Measurements from ENCODE around the gene EFHC1.
"Not testable (repeated sequence)": the region's sequence is repeated elsewhere in the genome, so short reads cannot be mapped to it uniquely, and the experiment has no call there.

EFHC1 gene

DNA sequence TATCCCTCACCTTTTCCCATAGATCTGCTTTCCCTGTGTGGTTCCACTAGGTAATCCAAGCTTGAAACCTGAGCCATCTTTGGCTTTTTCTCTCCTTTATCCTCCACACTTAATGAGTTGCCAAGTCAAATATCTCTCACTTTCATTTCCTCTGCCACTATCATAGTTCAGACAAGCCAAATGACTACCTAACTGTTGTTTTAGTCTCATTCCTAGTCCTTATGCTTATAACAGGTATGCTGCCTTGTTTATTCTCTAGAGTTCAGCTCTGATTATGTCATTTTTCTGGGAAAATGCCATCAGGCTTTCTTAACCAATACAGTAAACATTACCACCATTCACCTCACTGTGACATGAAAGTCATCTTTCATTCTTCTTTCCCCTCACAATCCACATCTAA lies 6.5 kb downstream of the EFHC1 start:
- in situ Hi-C loops (cut with MboI; ENCODE audit: low sequenced_read_pairs): no loop called here

DNA sequence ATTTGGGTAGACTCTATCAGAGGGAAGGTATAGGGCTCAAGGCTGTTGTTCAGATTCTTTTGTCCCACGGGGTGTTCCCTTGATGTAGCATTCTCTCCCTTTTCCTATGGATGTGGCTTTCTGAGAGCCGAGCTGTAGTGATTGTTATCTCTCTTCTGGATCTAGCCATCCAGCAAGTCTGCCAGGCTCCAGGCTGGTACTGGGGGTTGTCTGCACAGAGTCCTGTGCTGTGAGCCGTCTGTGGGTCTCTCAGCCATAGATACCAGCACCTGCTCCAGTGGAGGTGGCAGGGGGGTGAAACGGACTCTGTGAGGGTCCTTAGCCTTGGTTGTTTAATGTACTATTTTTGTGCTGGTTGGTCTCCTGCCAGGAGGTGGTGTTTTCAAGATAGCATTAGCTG lies 13.2 kb downstream of the EFHC1 start:
- in situ Hi-C loops (cut with MboI; ENCODE audit: low sequenced_read_pairs): not testable (repeated sequence)

DNA sequence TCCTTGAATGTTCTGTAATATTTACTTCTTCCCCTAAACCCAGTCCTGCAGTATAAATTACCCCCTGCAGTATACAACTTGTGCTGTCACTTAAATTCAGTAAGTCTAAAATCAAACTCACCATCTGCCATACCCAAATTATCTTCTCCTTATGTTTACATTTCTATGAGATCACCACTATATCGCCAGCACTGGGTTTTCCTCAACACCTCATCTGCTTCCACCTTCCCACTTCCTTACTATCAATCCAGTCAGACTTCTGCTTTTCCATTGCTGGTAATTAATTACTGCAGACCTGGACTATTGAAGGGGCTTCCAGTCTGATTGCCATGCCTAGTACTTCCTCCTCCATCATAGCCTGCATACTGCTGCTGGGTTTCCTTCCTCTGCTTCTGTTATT lies 15.2 kb downstream of the EFHC1 start:
- in situ Hi-C loops (cut with MboI; ENCODE audit: low sequenced_read_pairs): no loop called here

DNA sequence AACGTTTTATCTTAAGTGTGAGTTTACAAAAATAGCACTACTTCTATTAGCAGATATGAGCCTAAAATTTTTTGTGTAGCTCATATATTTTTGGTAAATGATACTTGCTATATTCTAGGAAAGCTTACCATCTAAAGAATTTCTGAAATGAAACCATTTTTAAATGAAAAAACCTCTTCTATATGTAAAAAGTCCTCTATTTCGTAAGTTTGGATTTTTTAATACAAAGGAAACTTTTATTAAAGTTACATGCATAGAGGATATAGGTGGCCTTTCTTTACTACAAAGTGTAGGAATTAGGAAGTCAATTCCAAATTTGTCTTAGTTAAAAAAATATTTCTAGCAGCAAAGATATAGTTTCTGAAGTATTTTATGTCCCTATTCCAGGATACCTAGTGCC lies 18.8 kb downstream of the EFHC1 start:
- in situ Hi-C loops (cut with MboI; ENCODE audit: low sequenced_read_pairs): no loop called here

DNA sequence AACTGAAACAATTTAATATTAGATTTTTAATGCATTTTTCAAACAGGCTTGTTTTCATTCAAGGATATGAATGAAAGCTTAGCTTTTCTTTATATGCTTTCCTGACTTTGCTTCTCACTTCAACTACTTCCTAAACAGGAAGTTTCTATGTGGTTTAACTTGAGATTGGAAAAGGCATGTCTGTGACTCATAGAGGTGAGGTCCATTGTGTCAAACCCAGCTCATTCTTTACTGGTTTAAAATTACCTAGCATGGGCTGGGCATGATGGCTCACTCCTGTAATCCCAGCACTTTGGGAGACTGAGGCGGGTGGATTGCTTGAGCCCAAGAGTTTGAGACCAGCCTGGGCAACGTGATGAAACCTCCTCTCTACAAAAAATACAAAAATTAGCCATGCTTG lies 34.4 kb downstream of the EFHC1 start:
- in situ Hi-C loops (cut with MboI; ENCODE audit: low sequenced_read_pairs): no loop called here

DNA sequence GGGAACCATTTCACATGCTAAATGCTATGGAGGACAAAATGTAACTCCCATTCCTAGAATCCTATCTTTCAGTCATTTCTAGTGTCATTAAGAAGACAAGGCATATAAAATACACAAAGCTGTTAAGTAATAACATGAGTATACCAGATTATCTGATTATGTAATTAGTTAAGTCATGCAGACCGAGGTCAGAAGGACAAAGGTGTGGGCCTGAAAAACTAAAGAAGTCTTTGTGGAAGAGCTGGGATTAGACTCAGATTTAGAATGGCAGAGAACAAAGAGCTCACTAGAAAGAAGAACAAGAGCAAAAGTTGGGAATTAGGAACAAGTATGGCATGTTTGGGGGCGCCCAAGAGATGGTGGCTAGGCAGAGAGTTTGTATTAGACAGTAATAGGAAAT lies 37.0 kb downstream of the EFHC1 start:
- in situ Hi-C loops (cut with MboI; ENCODE audit: low sequenced_read_pairs): no loop called here

DNA sequence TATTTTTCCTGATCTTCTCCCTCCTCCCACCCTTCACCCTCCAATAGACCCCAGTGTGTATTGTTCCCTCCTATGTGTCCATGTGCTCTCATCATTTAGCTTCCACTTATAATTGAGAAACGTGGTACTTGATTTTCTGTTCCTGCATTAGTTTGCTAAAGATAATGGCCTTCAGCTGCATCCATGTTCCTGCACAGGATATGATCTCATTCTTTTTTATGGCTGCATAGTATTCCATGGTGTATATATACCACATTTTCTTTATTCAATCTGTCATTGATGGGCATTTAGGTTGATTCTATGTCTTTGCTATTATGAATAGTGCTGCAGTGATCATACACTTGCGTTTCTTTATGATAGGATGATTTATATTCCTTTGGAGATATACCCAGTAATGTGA lies 41.1 kb downstream of the EFHC1 start:
- in situ Hi-C loops (cut with MboI; ENCODE audit: low sequenced_read_pairs): not testable (repeated sequence)

DNA sequence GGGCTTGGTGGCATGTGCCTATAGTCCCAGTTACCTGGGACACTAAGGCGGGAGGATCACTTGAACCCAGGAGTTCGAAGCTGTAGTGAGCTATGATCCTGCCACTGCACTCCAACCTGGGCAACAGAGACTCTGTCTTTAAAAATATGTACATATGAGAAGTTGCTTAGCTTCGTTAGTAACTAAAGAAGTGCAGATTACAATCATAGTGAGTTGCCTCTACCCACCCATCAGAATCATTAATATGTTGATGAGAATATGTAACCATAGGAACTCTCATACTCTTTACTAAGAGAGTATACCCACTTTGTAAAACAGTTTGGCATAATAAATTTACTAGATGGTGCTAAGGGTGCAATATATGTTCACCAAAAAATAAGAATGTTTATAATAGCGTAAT lies 54.0 kb downstream of the EFHC1 start:
- in situ Hi-C loops (cut with MboI; ENCODE audit: low sequenced_read_pairs): no loop called here

DNA sequence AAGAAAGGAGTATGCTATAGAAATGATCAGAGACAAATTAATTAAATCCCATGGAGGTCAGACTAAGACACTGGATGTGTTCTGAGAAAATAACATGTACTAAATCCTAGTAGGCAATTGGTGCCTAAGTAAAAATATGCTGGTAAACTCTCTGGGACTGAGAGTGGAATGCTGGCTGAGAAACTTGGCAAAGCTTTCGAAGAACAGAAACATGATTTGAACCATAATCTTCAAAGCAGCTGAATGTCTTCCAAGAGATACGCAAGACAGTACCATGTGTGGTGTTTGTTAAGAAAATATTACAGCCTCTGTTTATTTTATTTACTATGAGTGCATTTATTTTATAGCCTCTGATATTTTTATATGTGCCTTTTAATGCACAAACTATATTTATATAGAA lies 55.2 kb downstream of the EFHC1 start:
- in situ Hi-C loops (cut with MboI; ENCODE audit: low sequenced_read_pairs): no loop called here

DNA sequence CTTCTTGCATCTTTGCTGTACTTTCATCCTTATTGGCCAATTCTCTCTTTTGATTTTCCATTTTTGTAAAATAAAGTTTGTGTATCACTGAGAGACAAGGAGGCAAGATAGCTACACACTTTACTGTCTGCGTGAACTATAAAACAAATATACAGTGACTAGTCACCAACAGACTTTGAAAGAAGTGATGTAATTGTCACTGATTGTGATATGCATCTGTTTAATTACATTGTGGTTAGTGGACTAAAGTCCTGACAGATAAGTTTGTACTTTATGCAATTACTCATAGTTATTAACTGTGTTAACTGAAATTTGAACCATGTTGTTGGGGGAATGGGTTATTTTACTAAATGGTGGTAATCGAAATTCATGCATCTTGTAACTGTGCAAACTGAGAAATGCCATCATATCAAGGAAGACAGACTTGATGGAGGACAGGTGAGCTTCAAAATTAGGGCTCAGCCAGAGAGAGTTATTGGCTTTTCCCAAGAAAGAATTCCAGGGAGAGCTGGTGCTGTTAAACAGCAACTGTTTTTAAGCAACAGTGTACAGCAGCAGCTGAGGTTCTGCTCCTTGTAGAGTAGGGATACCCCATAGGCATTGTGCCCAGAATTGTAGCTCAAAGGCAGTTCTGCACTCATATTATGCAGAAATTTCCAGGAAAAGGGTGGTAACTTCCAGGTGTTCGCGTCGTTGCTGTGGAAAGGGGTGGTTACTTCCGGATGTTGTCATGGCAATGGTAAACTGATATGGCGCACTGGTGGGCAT lies 62.9 kb downstream of the EFHC1 start:
- in situ Hi-C loops (cut with MboI; ENCODE audit: low sequenced_read_pairs): no loop called here

DNA sequence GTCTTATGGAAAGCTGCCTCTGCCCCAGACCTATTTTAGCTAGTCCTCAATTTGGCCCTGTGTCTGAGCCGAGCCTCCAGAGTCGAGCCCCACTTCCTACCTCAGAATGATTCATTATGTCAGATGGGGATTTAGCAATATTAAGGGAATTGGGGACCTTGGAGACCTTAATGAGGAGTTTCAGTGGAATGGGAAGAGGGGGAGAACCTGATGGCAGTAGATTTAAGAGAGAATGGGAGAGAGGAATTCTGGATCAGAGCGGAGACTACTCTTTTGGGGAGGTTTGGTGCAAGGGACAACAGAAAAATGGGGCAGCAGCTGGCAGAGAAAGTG lies 63.5 kb downstream of the EFHC1 start:
- in situ Hi-C loops (cut with MboI; ENCODE audit: low sequenced_read_pairs): no loop called here

DNA sequence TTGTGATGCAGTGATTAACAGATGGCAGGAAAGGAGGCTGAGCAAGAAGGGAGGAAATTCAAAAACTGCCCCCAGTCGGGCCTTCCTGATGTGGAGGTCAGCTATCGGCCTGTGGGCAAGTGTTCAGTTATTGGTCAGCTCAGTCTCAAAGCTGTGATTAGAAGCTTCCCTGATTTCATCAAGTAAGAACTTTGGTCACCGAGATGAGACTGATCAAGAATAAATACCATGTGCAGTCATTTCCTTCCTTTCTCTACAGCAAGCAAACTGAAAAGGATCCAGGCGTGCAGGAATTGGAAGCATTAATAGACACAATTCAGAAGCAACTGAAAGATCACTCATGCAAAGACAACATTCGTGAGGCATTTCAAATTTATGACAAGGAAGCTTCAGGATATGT lies 69.7 kb downstream of the EFHC1 start:
- in situ Hi-C loops (cut with MboI; ENCODE audit: low sequenced_read_pairs): no loop called here

DNA sequence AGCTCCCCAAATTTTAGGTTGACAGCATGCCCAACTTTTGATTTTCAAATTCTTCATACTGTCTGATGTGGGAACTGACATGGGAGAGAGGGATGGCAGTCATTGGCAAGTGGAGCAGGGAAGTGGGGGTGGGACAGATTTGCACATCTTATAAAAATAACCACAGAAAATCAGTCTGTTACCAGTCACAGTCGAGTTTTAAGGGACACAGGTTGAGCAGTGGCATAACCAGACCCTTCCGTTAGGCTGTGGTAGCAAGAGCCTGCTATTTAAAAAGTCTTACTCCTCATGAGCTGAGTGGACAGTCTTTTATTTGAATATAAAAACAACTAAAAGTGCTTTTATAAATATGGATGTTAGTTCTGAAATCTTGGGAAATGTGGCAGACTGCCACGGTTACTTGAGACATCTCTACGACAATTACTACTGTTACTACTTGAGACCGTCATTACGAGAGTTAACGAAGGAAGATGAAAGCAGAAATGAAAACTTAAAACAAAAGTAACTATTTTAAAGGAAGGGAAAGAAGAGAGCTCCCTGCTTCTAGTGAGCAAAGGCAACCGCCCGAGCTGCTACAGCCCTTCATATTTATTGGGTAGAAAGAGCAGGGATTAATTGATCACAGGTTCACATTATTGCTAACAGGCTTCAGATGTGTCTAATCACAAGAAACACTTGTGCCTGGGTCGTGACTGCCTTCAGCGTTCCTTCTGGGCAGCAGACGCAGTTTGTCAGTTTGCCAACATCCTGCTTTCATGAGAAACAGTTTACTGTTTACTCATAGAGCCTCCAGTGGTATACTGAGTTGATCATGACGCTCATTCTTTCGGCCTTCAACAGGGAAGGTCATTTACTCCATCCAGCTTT lies 71.3 kb downstream of the EFHC1 start:
- in situ Hi-C loops (cut with MboI; ENCODE audit: low sequenced_read_pairs): no loop called here

DNA sequence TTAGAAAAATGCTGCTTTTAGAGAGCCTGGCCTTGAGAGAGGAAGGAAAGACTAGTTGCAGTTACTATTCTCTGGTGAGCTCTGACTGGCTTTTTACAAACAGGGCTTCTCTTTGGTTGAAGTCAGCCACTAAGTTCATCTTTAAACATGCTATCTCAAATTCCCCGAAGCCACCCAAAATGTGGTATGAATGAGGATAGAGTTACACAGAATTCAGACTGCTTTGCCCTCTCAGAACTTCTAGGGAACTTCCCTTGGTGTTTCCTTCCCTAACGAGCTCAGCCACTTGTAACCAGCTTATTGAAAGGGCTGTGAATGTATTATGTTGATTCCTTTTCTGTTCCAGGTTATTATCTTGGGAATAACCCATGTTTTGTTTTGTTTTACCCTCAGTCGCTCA lies 73.5 kb downstream of the EFHC1 start:
- in situ Hi-C loops (cut with MboI; ENCODE audit: low sequenced_read_pairs): no loop called here

DNA sequence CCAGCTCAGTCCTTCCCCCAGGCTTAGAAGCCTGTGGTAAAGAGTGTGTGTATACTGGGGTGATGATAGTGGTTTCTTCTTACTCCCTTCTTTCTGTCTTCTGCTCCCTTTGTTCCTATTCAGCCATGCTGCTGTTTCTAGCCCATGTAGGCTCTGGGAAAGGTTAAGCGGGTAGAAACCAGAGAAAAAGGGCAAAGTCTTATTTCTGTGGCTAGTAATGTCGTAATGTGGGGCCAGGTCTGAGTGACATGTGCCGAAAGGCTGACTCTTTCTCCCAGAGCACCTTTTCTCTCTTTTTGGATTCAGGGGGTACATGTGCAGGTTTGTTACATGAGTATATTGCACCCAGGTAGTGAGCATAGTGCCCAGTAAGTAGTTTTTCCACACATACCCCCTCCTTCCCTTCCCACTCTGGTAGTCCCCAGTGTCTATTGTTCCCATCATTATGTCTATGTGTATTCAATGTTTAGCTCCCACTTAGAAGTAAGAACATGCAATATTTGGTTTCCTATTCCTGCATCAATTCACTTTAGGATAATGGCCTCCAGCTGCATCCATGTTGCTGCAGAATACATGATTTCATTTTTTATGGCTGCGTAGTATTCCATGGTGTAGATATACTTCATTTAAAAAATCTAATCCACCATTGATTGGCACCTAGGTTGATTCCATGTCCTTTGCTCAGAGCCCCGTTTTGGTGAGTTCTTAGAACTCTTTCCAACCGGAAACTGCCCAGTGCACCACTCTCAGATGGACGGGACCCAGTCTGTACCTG lies 74.3 kb downstream of the EFHC1 start:
- in situ Hi-C loops (cut with MboI; ENCODE audit: low sequenced_read_pairs): no loop called here

DNA sequence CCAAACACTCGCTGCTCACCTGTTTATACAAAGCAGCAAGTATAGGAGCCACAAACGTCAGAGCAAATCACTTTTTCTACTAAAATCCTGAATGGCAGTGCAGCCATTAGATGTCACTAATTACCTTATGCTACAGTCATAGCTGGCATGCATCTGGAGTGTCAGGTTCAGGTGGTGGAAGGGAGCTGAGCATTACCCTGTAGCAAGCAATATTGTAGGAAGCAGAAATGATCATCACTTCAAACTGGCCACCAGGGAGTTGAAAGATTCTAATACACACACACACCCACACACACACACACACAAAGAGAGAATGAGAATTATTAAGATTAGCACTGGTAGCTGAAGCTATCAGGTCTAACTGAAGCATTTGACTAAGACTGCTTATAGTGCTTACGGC lies 75.8 kb downstream of the EFHC1 start:
- in situ Hi-C loops (cut with MboI; ENCODE audit: low sequenced_read_pairs): no loop called here

DNA sequence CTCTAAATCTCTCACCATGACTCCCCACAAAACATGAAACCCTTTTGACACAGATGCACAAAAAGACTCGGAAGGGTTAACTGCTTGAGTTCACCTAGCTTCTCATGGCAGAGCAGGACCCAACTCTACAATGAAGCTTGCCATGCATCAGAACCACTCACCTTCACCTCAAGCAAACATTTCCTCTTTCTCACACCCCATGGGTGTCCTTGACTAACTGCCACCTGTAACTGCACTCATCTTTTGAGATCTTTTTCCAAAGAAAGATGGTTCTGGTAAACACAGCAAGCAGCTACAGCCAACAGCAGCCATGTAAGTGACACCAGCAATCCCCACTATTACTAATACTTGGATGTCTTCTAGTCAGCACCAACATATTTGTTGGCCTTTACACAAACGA lies 76.5 kb downstream of the EFHC1 start:
- in situ Hi-C loops (cut with MboI; ENCODE audit: low sequenced_read_pairs): no loop called here

DNA sequence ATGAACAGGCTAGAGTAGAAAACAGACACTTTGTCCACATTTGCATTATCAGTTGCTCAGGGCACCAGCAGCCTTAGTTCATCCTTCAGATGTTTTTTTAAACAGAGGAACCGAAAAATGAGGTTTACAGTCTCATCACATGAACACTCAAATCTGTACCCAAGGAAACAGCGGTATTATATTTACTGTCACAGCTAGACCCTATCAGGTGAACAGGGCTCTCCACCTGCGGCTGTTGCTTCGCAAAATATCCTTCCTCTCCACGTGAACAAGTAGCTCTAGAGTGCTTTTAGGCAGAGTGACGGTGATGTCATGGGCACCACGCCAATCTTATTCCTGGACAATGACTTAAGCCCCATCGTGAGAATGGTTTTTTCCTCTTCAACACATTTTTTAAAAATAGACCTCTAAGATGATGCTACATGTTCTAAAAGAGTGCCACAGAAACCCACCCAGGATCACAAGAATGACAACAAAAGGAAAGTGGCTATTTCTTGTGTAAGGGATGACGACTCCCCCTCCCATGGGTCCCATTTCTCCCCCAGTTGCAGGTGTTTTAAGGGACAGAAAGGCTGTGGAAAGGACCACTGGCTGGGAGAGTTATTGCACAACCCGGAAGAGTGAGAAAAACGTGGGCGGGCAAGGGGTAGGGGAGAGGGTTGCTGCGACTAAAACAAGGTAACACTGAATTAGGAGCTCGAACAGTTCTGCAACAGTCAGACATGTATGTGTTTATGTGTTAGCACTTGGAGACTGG lies 77.7 kb downstream of the EFHC1 start:
- in situ Hi-C loops (cut with MboI; ENCODE audit: low sequenced_read_pairs): no loop called here

DNA sequence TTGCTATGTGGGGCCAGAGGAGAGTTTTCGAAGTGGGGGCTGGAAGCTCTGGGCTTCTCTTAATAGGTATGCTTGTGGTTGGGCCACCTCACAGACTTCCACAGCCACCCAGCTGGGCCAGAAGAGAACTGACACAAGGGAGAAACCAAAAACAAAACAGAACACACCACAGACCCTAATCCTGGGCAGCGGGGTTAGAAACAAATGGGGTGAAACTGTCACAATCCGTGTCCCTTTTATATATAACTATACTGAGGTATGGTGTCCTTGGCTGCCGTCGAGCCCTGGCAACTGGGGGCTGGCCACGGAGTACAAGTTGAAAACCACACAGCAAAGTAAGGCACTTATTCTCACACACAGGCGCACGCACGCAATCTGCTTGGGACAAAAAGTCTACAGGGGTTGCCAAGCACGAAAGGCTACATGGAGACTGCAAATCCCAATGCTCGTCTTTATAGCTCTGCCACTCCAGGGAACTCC lies 78.4 kb downstream of the EFHC1 start:
- in situ Hi-C loops (cut with MboI; ENCODE audit: low sequenced_read_pairs): no loop called here

DNA sequence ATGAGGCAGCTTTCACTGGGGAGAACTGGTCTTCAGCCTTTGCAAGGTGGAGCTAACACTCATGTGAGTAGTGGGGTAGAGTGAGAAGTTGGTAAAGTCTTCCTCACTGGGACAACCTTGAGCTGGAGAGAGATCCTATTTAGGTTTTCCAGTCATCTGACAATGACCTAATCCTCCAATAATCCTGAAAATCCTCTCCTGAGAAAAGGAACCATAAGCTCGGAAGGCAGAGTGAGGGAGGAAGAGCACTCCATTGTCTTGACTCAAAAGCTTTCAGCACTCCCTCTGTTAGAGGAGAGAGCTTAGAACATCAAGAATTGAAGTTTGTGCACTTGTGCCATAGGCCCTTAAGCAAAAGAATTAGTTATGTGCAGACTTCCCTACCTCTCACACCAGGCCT lies 78.9 kb downstream of the EFHC1 start:
- in situ Hi-C loops (cut with MboI; ENCODE audit: low sequenced_read_pairs): no loop called here

DNA sequence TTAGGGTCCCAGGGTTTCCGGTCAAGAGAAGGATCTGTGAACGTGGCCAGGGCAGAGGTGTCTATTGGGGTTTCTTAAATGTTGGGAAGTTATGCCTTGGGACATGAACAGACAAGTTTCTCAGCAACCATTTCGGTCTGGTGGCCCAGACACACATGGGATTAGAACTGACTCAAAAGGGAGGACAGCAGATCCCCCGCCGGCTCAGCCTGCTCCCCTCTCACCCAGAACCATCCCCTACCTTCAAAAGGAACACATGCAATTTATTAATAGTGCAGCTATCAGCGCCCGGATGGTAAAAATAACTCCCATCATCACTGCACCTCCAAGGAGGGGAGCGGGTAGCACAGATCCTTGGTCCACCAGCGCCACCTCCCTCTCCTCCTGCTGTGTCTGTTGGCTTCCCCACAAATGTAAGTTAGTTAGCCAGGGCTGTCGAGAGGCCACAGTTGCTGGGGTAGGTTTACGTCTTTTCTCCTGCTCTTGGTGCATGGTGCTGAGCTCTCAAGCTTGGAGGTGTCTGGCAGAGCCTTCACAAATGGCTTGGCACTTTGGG lies 79.6 kb downstream of the EFHC1 start:
- in situ Hi-C loops (cut with MboI; ENCODE audit: low sequenced_read_pairs): no loop called here
